Globus pallidus (tissue), 1 donor: ENCODE measurements around the gene RTL10.
A peak's percentile ranks its signal among the peaks of the same experiment; 100 is the strongest.

Experiments
- DNase-seq: peaks from one replicate; pipeline ENCODE4 v3.0.0-alpha.2; 2015; ENCODE audit warnings: low spot score

Gene RTL10, protein sequence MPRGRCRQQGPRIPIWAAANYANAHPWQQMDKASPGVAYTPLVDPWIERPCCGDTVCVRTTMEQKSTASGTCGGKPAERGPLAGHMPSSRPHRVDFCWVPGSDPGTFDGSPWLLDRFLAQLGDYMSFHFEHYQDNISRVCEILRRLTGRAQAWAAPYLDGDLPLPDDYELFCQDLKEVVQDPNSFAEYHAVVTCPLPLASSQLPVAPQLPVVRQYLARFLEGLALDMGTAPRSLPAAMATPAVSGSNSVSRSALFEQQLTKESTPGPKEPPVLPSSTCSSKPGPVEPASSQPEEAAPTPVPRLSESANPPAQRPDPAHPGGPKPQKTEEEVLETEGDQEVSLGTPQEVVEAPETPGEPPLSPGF

GRCh38 chr22:19854778-19855503 lies at the start of gene RTL10, which contains the start of gene GNB1L:
Gene RTL10, minus strand, starts transcription at chr22:19854874. Its CDS starts 2,613 bp downstream, at chr22:19852261.
Gene GNB1L, minus strand, starts transcription at chr22:19854874. Its CDS starts 33,519 bp downstream, at chr22:19821355.
- DNase-seq = peak; percentile 95

DNA sequence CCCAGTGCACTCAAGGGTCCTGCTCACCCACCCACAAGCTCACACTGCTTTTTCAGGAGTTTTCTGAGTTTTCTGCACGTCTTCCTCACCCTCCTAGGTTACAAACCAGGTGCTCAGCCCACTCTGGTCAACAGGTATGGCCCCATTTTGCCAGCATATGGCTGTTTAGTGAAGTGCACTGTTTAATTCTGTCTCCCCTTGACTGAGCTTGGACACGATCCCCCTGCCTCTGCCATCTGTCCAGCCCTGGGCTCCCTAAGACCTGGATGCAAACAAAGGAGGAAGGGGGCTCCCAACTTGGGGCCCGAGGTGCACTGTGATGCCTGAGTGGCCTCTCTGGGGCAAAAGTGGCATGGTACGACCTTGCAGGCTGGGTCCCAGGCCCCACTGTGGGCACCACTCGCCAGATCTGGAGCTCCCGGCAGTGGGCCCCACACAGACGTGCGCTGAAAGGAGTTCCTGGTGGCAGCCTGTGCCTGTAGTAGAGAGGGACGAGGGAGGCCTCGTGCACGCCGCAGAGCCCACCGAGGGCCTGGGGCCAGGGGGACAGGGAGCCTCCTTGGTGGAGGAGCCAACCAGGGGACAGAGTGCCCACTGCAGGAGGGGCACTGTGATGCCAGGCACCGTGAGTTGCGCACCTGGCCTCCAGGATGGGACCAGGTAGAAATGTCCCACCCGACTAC lies 49.6 kb upstream of the RTL10 start:
- no peak for DNase-seq

DNA sequence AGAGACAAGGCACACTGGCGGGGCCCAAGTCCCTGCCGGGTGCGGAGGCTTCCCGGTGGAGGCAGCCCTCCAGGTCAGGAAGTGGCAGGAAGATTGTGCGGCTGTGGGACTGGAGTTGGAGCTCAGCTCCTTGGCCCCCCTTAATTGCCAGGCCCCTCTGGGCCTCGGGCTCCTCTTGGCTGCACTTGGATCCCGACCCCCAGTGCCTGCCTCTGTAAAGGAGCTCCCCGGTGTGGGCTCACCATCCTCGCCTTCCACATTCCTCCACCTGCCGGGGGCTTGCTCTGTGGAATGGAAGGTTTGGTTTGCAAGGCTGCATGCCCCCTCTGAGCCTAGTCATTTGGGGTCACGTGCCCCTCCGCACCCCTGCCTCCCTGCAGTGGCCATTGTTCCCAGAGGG lies 48.8 kb upstream of the RTL10 start:
- no peak for DNase-seq

GRCh38 chr22:19903031-19903430 lies 48.4 kb upstream of the RTL10 start:
- DNase-seq = no peak

- DNase-seq = no peak
Measured at GRCh38 chr22:19902245-19902715, 47.6 kb upstream of the RTL10 start.

DNA sequence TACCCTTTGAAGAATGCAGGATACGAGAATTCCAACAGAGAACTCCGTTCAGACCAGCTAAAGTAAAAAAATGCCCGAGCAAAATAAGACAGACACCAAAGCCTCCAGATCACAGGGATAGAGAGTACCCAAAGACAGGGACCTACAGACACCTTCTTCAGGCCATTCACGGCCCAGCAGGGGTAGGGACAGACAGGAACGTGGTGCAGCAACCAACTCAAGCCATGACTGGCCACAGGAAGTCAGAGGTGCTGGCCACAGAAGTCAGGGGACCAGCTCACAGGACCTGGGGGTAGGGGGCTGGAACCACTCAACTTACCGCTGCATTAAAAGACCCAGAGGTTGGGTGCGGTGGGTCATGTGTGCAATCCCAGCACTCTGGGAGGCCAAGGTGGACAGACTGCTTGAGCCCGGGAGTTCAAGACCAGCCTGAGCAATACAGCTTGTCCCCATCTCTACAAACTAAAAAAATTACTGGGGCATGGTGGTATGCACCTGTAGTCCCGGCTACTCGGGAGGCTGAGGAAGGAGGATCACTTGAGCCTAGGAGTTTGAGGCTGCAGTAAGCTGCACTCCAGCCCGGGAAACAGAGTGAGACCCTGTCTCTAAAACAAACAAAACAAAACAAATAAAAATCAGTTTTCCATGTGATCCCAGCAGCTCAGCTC lies 47.0 kb upstream of the RTL10 start:
- DNase-seq = no peak

GRCh38 chr22:19900707-19901436 lies 46.2 kb upstream of the RTL10 start:
- no peak for DNase-seq

DNA sequence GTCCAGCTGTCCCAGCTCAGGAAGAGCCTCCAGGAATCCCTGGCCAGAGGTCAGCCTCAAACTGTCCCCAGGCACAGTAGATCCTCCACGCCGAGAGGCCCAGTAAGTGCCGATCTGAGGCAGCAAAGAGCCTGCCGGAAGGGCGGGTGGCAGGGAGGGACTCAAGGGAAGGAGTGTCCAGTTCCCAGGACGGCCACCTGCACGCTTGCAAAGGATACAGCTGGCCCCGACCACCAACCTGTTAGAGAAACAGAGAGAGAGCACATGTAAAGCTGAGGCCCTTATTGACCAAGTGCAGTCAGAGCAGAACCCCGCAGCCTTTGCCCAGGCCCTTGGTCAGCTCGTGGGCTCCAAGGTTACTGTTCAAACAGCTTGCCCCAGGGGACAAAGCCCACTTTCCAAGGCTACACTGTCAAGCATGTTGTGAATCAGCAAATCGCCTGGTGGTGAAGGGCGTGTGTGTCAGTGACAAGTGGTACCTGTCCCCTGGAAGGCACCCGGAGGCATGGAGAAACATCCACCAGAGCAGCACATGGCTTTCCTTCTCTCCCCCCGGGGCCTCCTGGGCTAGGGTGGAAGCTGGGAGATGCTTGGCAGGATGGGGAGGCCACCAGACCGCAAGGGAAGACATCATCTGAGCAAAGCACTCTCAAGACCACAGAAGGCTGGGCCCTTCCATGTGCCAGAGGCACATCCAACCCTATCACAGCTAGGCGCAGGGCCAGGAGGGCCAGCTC lies 44.3 kb upstream of the RTL10 start:
- DNase-seq = no peak

DNA sequence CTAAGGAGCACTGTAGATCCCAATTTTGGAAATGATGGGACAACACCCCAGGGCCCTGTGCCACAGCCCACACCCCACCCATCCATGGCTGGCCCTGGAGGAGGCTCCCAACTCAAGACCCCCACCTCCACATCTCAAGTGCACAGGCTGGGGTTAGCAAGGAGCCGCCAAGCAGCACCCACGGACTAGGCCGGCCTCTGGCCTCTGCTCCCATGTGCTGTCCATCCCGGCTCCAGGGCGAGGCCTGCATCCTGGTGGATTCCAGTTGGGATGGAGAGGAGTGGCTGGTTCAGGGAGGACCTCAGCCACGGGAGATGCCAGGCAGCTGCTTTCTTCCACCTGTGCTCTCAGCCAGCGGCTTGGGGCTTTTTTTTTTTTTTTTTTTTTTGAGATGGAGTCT lies 43.5 kb upstream of the RTL10 start:
- no peak for DNase-seq

- no peak for DNase-seq
Measured at GRCh38 chr22:19897726-19898125, 43.1 kb upstream of the RTL10 start.

GRCh38 chr22:19896665-19897355 lies 42.1 kb upstream of the RTL10 start:
- no peak for DNase-seq

- no peak for DNase-seq
Measured at GRCh38 chr22:19895160-19895849, 40.6 kb upstream of the RTL10 start.

GRCh38 chr22:19893363-19893762 lies 38.7 kb upstream of the RTL10 start:
- no peak for DNase-seq

DNA sequence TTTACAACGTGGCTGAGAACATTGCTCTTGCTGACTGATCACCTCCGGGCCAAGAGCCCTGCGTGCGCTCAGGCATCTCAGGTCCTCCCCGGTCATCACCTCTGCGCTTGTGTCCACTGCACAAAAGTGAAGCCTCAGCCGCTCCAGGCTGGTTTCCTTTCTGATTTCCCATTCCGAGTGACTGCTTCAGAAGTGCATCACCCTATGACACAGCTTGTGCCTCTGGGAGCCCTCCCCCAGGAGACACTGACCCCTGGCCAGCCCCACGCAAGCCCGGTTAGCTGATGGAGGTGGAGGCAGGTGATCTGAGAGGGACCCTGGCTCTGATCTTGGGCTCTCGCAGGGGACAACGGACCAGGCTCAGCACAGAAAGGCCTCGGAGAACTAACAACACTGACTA lies 38.3 kb upstream of the RTL10 start:
- no peak for DNase-seq

DNA sequence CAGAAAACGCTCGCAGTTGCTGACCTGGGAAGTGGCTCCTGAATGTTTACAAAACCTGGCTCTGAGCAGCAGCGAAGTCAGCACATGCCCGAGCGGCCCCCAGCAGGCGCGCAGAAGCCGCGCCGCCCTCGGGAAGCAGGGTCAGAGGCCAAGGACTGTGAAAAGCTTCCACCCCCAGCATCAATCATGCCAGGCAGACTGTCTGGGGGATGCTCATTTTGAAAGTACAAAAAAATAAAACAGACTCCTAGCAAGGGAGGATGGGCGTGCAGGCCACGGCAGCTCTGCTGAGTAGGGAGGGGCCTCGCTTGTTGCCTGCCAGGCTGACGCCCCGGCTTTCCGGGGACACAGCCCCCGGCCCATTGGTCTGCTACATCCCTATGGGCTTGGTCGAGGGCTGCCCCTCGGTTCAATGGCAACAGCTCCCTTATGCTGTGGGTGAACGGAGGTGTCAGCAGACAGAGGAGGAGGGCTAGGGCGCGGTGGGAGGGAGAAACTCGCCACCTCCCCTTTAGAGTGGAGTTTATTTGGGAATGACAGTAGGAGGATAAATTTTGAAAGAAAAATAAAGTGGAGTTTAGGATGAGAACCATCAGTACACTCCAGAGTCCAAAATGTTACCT lies 37.7 kb upstream of the RTL10 start:
- DNase-seq = no peak

DNA sequence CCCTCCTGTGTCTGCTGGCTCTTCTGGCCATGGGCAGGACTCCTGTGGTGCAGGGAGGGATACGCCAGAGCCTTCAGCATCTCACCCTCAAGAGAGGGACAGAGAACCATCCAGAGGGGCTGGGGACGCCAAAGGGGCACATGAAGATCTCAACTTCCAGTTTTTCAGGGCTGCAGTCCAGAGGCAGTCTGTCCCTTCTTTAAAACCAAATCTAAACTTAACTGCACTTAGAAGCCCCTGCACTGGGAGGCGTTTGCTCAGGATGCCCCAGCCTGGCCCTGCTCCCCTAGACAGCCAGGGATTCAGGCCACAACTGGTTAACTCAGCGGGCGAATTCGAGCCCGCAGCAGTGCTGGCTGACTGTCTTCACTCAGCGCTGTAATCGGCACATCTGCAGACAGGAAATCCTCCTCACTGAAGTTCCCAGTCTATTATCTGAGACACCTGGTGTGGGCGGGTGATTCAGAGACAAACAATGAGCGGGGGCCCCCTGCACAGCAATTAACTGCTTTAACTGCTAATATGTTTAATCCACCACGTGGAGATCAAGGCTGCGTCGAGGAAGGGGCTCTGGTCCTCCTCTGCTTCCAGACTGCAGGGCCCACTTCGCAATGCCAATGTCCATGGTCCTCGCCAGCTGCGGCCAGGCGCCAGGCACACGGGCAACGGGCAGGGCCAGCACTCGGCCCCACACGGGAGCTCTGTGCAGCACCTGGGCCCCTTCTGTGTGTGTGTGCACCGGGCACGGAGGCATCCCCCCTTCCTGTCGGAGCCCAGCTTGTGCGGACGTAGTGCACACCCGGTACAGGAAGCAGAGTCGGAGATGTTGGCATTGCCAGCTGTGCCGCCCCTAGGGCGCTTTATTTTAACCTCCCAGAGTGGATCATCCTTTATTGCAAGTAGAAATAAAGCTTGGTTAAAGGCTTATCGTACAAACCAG lies 36.9 kb upstream of the RTL10 start:
- DNase-seq = no peak

DNA sequence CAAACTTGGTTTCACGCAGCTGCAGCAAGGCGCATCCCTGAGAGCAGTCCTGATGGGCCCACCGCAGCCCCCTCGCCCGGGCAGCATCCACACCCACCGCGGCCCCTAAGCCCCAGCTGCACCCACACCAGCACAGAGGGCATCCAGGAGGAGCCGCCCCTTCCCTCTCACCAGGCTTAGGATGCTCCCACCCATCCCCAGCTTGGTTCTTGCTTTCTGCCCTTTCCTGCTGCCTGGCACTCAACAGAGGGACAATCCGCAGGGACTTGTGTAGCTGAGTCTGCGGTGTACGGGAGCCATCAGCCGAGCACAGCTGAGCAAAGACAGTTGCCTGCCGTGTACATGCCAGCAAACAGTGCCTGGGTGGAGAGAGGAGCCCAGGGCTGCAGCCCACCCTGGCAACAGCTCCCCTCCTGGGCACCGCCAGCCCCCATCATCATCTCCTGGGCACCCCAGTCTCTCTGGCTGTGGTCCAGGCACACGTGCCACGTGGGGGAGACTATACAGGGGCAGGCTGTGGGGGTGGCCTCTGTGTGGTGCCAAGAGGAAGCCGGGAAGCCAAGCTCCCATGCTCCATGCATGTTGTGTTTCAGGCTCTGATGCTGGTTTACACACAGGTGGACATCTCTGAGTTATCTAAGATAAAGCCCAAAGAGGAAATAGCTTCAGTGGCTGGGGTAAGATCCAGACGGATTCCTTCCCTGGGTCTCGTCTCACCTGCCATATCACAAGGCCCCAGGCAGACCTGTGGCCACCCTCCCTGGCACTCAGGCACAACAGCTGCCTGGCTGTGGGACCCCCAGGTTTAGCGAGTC lies 36.0 kb upstream of the RTL10 start:
- DNase-seq = no peak
